NCI-H2196 treated with DMSO at 0.1 percent for 48 hours (cell line): ENCODE measurements around the gene KLRF2.

Experiments used
- DNase-seq: peaks from one replicate; lab custom pipeline; 2025; ENCODE audit not compliant: unreplicated experiment; lab: John Stamatoyannopoulos, UW

The KLRF2 gene

GRCh38 chr12:9883175-9883574 lies 1.9 kb downstream of the KLRF2 start:
- DNase-seq = no peak

GRCh38 chr12:9888665-9889273 lies 7.5 kb downstream of the KLRF2 start:
- DNase-seq = no peak

- DNase-seq = no peak
Observed at GRCh38 chr12:9895215-9895971, 14.1 kb downstream of the KLRF2 start.

- no peak for DNase-seq
Observed at GRCh38 chr12:9897535-9897934, 16.2 kb downstream of the KLRF2 start.

GRCh38 chr12:9899209-9899608 lies 17.9 kb downstream of the KLRF2 start:
- DNase-seq = no peak

- DNase-seq = no peak
Observed at GRCh38 chr12:9900930-9901329, 19.6 kb downstream of the KLRF2 start.

GRCh38 chr12:9902539-9903228 lies 21.4 kb downstream of the KLRF2 start:
- no peak for DNase-seq

- DNase-seq = no peak
Observed at GRCh38 chr12:9906873-9907272, 25.6 kb downstream of the KLRF2 start.

- no peak for DNase-seq
Observed at GRCh38 chr12:9907769-9908168, 26.5 kb downstream of the KLRF2 start.

GRCh38 chr12:9908350-9908749 lies 27.1 kb downstream of the KLRF2 start:
- DNase-seq = no peak

GRCh38 chr12:9909724-9910123 lies 28.4 kb downstream of the KLRF2 start:
- DNase-seq = no peak

- no peak for DNase-seq
Observed at GRCh38 chr12:9910716-9911421, 29.6 kb downstream of the KLRF2 start.

- no peak for DNase-seq
Observed at GRCh38 chr12:9911708-9912107, 30.4 kb downstream of the KLRF2 start.

- DNase-seq = no peak
Observed at GRCh38 chr12:9919443-9919842, 38.2 kb downstream of the KLRF2 start.

- no peak for DNase-seq
Observed at GRCh38 chr12:9920451-9920850, 39.2 kb downstream of the KLRF2 start.

- no peak for DNase-seq
Observed at GRCh38 chr12:9922429-9922828, 41.1 kb downstream of the KLRF2 start.

- DNase-seq = no peak
Observed at GRCh38 chr12:9925705-9926393, 44.6 kb downstream of the KLRF2 start.

- DNase-seq = no peak
Observed at GRCh38 chr12:9926876-9927275, 45.6 kb downstream of the KLRF2 start.

- no peak for DNase-seq
Observed at GRCh38 chr12:9928607-9929006, 47.3 kb downstream of the KLRF2 start.

- no peak for DNase-seq
Observed at GRCh38 chr12:9931245-9931644, 50.0 kb downstream of the KLRF2 start.

GRCh38 chr12:9932270-9932669 lies 51.0 kb downstream of the KLRF2 start, which contains the start of gene CLEC2A:
Gene CLEC2A, minus strand, starts transcription at chr12:9932370. Its CDS starts 41 bp downstream, at chr12:9932329.
- DNase-seq = no peak
